ENCODE results near the gene ST3GAL2.
A peak's percentile ranks its signal among the peaks of the same experiment; 100 is the strongest.
"Not testable (repeated sequence)": the region's sequence is repeated elsewhere in the genome, so short reads cannot be mapped to it uniquely, and the experiment has no call there.

ST3GAL2 gene

GRCh38 chr16:70467113-70467512 lies 28.2 kb upstream of the ST3GAL2 start:
- DNase-seq: no peak

GRCh38 chr16:70466805-70467076 lies 27.8 kb upstream of the ST3GAL2 start:
- no peak for DNase-seq

GRCh38 chr16:70465999-70466804 lies 27.3 kb upstream of the ST3GAL2 start:
- no peak for DNase-seq

GRCh38 chr16:70463235-70463634 lies 24.3 kb upstream of the ST3GAL2 start:
- no peak for DNase-seq

GRCh38 chr16:70460737-70461261 lies 21.9 kb upstream of the ST3GAL2 start:
- no peak for DNase-seq

- DNase-seq: no peak
Observed at GRCh38 chr16:70457446-70458166, 18.7 kb upstream of the ST3GAL2 start.

- no peak for DNase-seq
Observed at GRCh38 chr16:70455910-70456309, 17.0 kb upstream of the ST3GAL2 start.

- peak; percentile 60 for DNase-seq
Observed at GRCh38 chr16:70454222-70455034, 15.5 kb upstream of the ST3GAL2 start, which contains the start of gene FCSK. TSS of gene FCSK (plus strand) at chr16:70454595. CDS start at chr16:70463191, 8,596 bp downstream.

- no peak for DNase-seq
Observed at GRCh38 chr16:70453892-70454221, 15.0 kb upstream of the ST3GAL2 start.

- no peak for DNase-seq
Observed at GRCh38 chr16:70453117-70453891, 14.4 kb upstream of the ST3GAL2 start.

- not testable (repeated sequence) for DNase-seq
Observed at GRCh38 chr16:70451004-70451340, 12.1 kb upstream of the ST3GAL2 start.

GRCh38 chr16:70450142-70451003 lies 11.5 kb upstream of the ST3GAL2 start:
- not testable (repeated sequence) for DNase-seq

- DNase-seq: no peak
Observed at GRCh38 chr16:70448075-70448474, 9.2 kb upstream of the ST3GAL2 start.

- no peak for DNase-seq
Observed at GRCh38 chr16:70444249-70445063, 5.6 kb upstream of the ST3GAL2 start.

- DNase-seq: no peak
Observed at GRCh38 chr16:70442344-70442743, 3.4 kb upstream of the ST3GAL2 start.

GRCh38 chr16:70441406-70441990 lies 2.6 kb upstream of the ST3GAL2 start:
- DNase-seq: no peak

GRCh38 chr16:70440009-70440692 lies 1.3 kb upstream of the ST3GAL2 start:
- DNase-seq: no peak

GRCh38 chr16:70438585-70438968 lies 323 bp downstream of the ST3GAL2 start:
- no peak for DNase-seq
